HG02588 (cell line): ENCODE measurements around the gene ABR.
"Not testable (repeated sequence)": the region's sequence is repeated elsewhere in the genome, so short reads cannot be mapped to it uniquely, and the experiment has no call there.

Experiments used
- ATAC-seq: cut with Tn5 transposase; IDR thresholded peaks from one replicate; pipeline ENCODE4 v1.9.1; 2021; ENCODE audit warnings: mild to moderate bottlenecking, moderate library complexity; ENCODE audit not compliant: unreplicated experiment

The ABR gene

GRCh38 chr17:996554-997344 lies 183.0 kb downstream of the ABR start, which contains the start of gene TIMM22:
Gene TIMM22 (plus strand): TSS chr17:997129. CDS start chr17:997143, 14 bp downstream.
- peak; percentile 79 for ATAC-seq

- not testable (repeated sequence) for ATAC-seq
These were observed 184.5 kb downstream of the ABR start for GRCh38 chr17:995324-995723.

- no peak for ATAC-seq
These were observed 186.8 kb downstream of the ABR start for GRCh38 chr17:992933-993332.

- no peak for ATAC-seq
These were observed 191.2 kb downstream of the ABR start for GRCh38 chr17:988561-988960.

GRCh38 chr17:987931-988330 lies 191.8 kb downstream of the ABR start:
- no peak for ATAC-seq

GRCh38 chr17:986322-986929 lies 193.4 kb downstream of the ABR start:
- ATAC-seq = no peak

GRCh38 chr17:983921-984320 lies 195.9 kb downstream of the ABR start:
- ATAC-seq = no peak

- no peak for ATAC-seq
These were observed 198.5 kb downstream of the ABR start for GRCh38 chr17:981292-981658.

- ATAC-seq = no peak
These were observed 199.1 kb downstream of the ABR start for GRCh38 chr17:980406-981291.

GRCh38 chr17:979539-980405 lies 200.0 kb downstream of the ABR start, which contains the start of gene NXN:
Gene NXN (minus strand): TSS chr17:979776.
- peak; percentile 65 for ATAC-seq

GRCh38 chr17:979212-979538 lies 200.6 kb downstream of the ABR start:
- ATAC-seq = no peak

GRCh38 chr17:978103-979093 lies 201.4 kb downstream of the ABR start:
- no peak for ATAC-seq

- no peak for ATAC-seq
These were observed 202.6 kb downstream of the ABR start for GRCh38 chr17:977166-977565.

GRCh38 chr17:976312-976711 lies 203.5 kb downstream of the ABR start:
- ATAC-seq = no peak

GRCh38 chr17:975371-975915 lies 204.3 kb downstream of the ABR start:
- ATAC-seq = no peak

GRCh38 chr17:974778-975177 lies 205.0 kb downstream of the ABR start:
- not testable (repeated sequence) for ATAC-seq

- no peak for ATAC-seq
These were observed 206.7 kb downstream of the ABR start for GRCh38 chr17:973053-973452.

- ATAC-seq = not testable (repeated sequence)
These were observed 207.9 kb downstream of the ABR start for GRCh38 chr17:971861-972260.

- no peak for ATAC-seq
These were observed 209.4 kb downstream of the ABR start for GRCh38 chr17:970364-970763.
